ENCODE measurements around the gene DNM3.

Gene DNM3

DNA sequence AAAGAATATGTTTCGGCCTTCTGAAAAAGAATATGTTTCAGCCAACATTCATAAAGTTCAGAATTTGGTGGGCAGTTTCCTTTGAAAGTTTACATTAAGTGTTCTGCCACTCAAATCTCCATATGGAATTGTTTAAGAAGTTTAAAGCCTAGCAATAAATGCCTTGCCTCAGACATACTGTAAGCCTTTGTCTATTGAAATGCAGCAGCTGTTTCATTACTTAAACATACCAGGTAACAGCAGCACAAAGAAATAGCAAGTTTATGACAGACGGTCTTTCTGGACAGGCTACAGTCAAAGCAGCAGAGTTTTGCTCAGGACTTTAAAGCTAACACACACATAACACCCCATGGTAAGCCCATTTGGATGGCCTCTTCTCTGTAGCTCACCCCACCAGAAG is 540.6 kb downstream of the DNM3 start:
- Histone ChIP-seq H3K4me1 (peaks cover 69% of the 10 kb centered on the region), H3K27me3 (no peaks in the 10 kb centered on the region), H3K4me2 (no peak overlapping the region), H3K36me3 (no peaks in the 10 kb centered on the region), H3K4me3 (no peak overlapping the region), H4K20me1 (no peaks in the 10 kb centered on the region), H3K9ac (no peak overlapping the region), H3K27ac (peak overlapping the region; percentile 5; the same call in 1 of the 2 replicates), H3K9me3 (no peaks in the 10 kb centered on the region)
- no peak for TF ChIP-seq Cebpa-rat (IDR thresholded peaks at IDR 0.05)

DNA sequence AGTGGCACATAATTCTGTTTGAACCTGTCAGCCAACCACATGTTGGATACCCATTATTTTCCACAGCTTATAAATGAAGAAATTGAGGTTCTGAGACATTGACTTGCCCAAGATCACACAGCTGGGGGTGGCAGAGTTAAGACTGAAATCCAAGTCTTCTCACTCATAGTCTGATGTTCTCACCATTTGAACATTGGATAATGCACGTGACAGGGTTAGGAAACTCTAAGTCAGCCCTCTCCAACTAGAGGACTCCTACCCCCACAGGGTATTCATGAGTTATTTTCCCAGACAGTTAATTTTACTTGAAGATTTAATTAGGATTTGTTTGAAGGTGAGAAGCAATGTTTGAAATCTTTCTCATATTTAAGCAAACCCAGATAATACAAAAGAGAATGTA is 541.1 kb downstream of the DNM3 start:
- no peaks in the 10 kb centered on the region for H3K9me3 ChIP-seq
- H3K27ac ChIP-seq = 0 out of 2 replicates have a peak overlapping the region, but pooled peaks have one; percentile 5
- peaks cover 64% of the 10 kb centered on the region for H3K4me1 ChIP-seq
- no peak for TF ChIP-seq Cebpa-rat (IDR thresholded peaks at IDR 0.05)
- no peak overlapping the region for H3K4me3 ChIP-seq
- H3K4me2 ChIP-seq = peak overlapping the region; percentile 59; the same call in 1 of the 2 replicates
- H3K27me3 ChIP-seq = no peaks in the 10 kb centered on the region
- H3K36me3 ChIP-seq = no peaks in the 10 kb centered on the region
- no peaks in the 10 kb centered on the region for H4K20me1 ChIP-seq
- no peak overlapping the region for H3K9ac ChIP-seq

DNA sequence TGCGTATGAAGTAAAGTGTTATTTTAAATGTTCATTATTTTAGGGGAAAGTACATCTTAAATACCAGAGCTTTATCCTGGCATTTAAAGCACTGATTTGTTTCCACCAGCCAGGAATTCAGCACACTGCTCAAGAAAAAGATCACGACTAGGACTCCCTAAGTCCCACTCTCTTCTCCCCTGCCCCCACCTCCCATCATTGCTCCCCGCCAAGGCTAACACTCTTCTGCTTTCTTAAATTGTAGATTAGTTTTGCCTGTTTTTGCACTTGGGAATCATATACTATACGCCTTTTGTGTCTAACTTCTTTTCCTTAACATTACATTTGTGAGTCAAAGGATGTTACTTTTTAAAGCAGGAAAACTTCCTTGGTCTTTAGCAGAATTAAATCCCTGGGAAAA is 541.7 kb downstream of the DNM3 start:
- peaks cover 58% of the 10 kb centered on the region for H3K4me1 ChIP-seq
- no peak overlapping the region for H3K9ac ChIP-seq
- peak overlapping the region; percentile 59 for H3K4me2 ChIP-seq
- no peaks in the 10 kb centered on the region for H3K36me3 ChIP-seq
- H3K9me3 ChIP-seq = peaks cover 3% of the 10 kb centered on the region; the same call in 1 of the 2 replicates
- TF ChIP-seq Cebpa-rat (IDR thresholded peaks at IDR 0.05) = no peak
- H3K27ac ChIP-seq = no peak overlapping the region
- H4K20me1 ChIP-seq = no peaks in the 10 kb centered on the region
- H3K27me3 ChIP-seq = no peaks in the 10 kb centered on the region
- H3K4me3 ChIP-seq = no peak overlapping the region

DNA sequence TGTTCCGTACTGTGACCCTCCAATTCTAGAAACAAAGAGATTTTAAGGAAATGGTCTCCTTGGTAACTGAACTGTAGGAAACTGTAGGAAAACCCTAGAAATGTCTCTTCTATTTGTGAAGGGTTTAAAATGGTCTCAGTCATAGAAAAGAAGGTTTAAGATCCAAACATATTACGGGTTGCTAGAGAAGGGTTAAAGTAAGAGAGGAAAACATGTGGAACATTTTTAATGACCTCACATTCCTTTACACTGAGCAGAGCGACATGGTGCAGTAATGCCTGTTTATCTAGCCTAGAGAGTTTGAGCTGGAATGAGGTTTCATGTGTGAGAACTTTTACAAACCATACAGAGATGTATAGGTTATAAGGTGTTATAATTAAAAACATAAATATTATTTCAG is 542.2 kb downstream of the DNM3 start:
- Histone ChIP-seq H3K27me3 (no peaks in the 10 kb centered on the region), H3K36me3 (no peaks in the 10 kb centered on the region), H3K9me3 (peaks cover 3% of the 10 kb centered on the region; the same call in 1 of the 2 replicates), H3K4me2 (peak overlapping the region; percentile 59), H3K27ac (no peak overlapping the region), H3K9ac (no peak overlapping the region), H4K20me1 (no peaks in the 10 kb centered on the region), H3K4me1 (peaks cover 53% of the 10 kb centered on the region), H3K4me3 (no peak overlapping the region)
- no peak for TF ChIP-seq Cebpa-rat (IDR thresholded peaks at IDR 0.05)

DNA sequence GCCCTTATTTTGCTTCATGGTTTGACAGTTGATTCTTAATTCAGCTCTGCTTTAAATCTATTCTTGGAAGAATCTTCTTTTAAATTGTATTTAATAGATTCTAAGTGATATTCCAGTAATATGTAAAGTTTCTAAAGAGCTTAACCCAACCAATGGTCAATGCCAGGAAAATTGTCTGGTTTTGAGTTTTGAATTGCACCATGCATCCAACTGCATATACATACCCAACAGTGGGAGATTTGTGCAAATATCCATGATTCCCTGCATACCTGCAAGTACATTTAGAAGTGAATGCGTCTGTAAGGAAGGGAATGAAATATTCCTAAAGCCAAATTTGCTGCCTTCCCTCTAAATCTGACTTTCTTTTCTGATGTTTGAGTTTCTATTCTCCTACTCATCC is 543.4 kb downstream of the DNM3 start:
- H3K4me3 ChIP-seq = no peak overlapping the region
- H3K27ac ChIP-seq = no peak overlapping the region
- TF ChIP-seq Cebpa-rat (IDR thresholded peaks at IDR 0.05) = no peak
- H3K4me1 ChIP-seq = peaks cover 44% of the 10 kb centered on the region
- peaks cover 3% of the 10 kb centered on the region; the same call in 1 of the 2 replicates for H3K9me3 ChIP-seq
- no peaks in the 10 kb centered on the region for H3K27me3 ChIP-seq
- no peak overlapping the region for H3K9ac ChIP-seq
- H3K4me2 ChIP-seq = no peak overlapping the region
- H4K20me1 ChIP-seq = no peaks in the 10 kb centered on the region
- no peaks in the 10 kb centered on the region for H3K36me3 ChIP-seq

DNA sequence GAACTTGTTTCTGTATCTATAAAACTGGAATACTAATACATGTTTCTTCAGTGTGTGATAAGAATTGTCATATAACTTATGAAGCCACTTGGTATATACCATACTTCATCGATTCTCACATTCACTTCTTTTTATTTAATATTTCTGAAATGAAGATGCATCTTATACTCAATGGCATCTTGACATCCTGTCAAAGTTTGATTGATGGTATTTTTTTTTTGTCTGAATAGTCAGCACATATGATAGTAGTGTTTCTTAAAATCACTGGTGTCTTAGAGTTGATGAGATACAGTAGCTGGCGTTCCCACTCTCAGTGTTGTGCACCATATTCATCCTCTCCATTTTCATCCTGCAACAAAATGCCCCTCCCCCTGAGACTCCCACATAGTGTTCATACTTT is 544.7 kb downstream of the DNM3 start:
- Histone ChIP-seq H3K9ac (no peak overlapping the region), H3K9me3 (peaks cover 3% of the 10 kb centered on the region; the same call in 1 of the 2 replicates), H3K27ac (no peak overlapping the region), H3K4me1 (peaks cover 42% of the 10 kb centered on the region), H3K4me2 (no peak overlapping the region), H3K36me3 (no peaks in the 10 kb centered on the region), H4K20me1 (no peaks in the 10 kb centered on the region), H3K4me3 (no peak overlapping the region), H3K27me3 (no peaks in the 10 kb centered on the region)
- TF ChIP-seq Cebpa-rat (IDR thresholded peaks at IDR 0.05) = no peak

DNA sequence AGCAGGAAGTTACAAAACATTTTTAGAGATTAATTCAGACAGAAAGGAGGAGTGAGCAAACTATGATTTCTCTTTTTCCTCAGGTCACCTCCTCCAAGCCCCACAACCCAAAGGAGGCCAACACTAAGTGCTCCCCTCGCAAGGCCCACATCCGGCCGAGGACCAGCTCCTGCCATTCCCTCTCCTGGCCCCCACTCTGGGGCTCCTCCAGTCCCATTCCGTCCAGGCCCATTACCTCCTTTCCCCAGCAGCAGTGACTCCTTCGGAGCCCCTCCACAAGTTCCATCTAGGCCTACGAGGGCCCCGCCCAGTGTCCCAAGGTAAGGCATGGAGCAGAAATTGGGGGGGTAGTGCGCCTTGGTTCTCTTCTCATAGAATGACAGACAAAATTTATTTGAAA is 547.2 kb downstream of the DNM3 start:
- H3K4me2 ChIP-seq = no peak overlapping the region
- no peak for TF ChIP-seq Cebpa-rat (IDR thresholded peaks at IDR 0.05)

DNA sequence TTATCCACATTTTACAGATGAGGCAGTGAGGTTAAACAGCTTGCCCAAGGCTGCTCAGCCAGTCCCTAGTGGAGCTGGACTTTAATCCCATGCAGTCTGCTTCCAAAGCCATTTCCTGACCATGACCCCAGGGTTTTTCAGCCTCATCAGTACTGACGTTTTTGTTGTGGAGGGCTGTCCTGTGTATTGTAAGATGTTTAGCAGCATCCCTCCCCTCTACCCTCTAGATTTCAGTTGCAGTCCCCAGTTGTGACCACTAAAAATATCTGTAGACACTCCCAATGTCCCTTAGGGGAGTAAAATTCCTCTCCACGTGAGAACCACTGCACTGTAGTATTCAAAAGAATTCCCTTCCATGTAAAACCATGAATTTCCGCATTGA is 549.0 kb downstream of the DNM3 start:
- peak overlapping the region; percentile 75 for H3K4me2 ChIP-seq

More for the DNA sequence above, 547.2 kb downstream of the DNM3 start:
- Histone ChIP-seq H3K4me3 (no peak overlapping the region), H3K9ac (no peak overlapping the region), H3K36me3 (no peaks in the 10 kb centered on the region), H3K27me3 (no peaks in the 10 kb centered on the region), H4K20me1 (no peaks in the 10 kb centered on the region), H3K4me1 (peaks cover 26% of the 10 kb centered on the region), H3K27ac (no peak overlapping the region), H3K9me3 (peaks cover 3% of the 10 kb centered on the region; the same call in 1 of the 2 replicates)

DNA sequence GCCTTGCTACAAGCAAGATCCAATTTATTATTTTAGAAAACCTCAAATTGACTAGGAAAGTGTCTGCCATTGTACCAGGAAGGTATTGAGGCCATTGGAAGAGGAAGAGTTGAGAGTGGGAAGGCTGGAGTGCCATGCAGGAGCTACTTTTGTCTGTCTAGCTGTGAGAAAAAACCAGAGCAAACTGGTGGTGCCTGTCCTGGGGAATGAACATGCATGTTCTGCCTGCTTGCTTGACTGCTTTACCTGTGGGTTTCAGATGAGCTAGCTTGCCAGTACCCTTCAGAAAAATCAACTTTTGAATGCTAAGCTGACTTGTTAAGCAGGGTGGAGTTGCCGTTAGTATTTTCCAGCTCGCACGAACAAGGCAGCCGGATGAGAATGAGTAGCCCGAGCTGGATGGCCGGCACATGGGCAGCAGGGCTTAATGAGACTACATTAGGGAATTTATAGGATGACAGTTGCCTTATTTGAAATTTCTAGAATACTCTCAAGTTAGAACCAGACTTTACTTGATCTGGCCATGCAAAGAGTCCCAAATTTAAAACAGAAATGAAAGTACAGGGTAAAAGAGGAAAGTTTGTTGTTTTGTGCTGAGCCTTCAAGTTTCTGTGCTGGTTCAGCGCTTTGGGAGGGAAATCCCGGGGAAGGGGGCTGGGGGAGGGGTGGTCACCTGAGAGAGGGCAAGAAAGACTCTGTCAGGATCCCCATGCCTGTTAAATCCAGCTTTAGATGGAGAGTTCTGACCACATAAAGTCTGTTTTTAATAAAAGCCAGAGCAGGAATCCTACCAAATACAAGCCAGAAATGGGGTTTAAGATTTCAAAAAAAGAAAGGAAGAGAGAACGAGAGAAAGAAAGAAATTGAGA is 549.6 kb downstream of the DNM3 start:
- TF ChIP-seq Cebpa-rat (IDR thresholded peaks at IDR 0.05) = no peak
- Histone ChIP-seq H4K20me1 (no peaks in the 10 kb centered on the region), H3K27me3 (no peaks in the 10 kb centered on the region), H3K27ac (no peak overlapping the region), H3K36me3 (no peaks in the 10 kb centered on the region), H3K9ac (no peak overlapping the region), H3K9me3 (peaks cover 7% of the 10 kb centered on the region; the same call in 1 of the 2 replicates), H3K4me1 (peaks cover 35% of the 10 kb centered on the region), H3K4me2 (peak overlapping the region; percentile 75), H3K4me3 (no peak overlapping the region)

More for the DNA sequence above, 549.0 kb downstream of the DNM3 start:
- Histone ChIP-seq H3K4me1 (peaks cover 35% of the 10 kb centered on the region), H3K27me3 (no peaks in the 10 kb centered on the region), H4K20me1 (no peaks in the 10 kb centered on the region), H3K4me3 (no peak overlapping the region), H3K27ac (no peak overlapping the region), H3K36me3 (no peaks in the 10 kb centered on the region), H3K9ac (no peak overlapping the region), H3K9me3 (peaks cover 5% of the 10 kb centered on the region; the same call in 1 of the 2 replicates)
- no peak for TF ChIP-seq Cebpa-rat (IDR thresholded peaks at IDR 0.05)

DNA sequence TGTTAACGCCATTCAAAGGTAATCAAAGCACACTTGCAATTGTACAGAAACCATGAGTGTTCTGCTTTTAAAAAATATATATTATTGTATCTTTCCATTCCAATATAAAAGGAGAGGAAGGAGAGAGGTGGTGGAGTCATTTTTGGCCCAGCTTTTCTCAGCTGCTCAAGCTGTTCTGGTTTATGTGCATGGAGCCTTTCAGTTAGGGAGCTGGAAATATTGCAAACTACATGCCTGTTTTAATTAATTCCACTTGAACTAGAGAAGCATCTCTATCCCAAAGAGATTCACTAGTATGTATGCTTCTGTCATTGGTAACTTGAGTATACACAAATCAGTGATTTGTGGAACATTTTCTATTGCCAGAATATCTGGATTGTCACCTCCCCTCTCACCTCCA is 550.7 kb downstream of the DNM3 start:
- H4K20me1 ChIP-seq = no peaks in the 10 kb centered on the region
- H3K27ac ChIP-seq = no peak overlapping the region
- H3K9ac ChIP-seq = no peak overlapping the region
- no peaks in the 10 kb centered on the region for H3K27me3 ChIP-seq
- no peak overlapping the region for H3K4me3 ChIP-seq
- peaks cover 35% of the 10 kb centered on the region for H3K4me1 ChIP-seq
- TF ChIP-seq Cebpa-rat (IDR thresholded peaks at IDR 0.05) = no peak
- H3K4me2 ChIP-seq = no peak overlapping the region
- no peaks in the 10 kb centered on the region for H3K36me3 ChIP-seq
- peaks cover 7% of the 10 kb centered on the region; the same call in 1 of the 2 replicates for H3K9me3 ChIP-seq

Data from BLaER1 (cell line).